Sigmoid colon (tissue), 4 donors: ENCODE results near the gene ZNF595.
"Not testable (repeated sequence)": the region's sequence is repeated elsewhere in the genome, so short reads cannot be mapped to it uniquely, and the experiment has no call there.

Experiments used
- CTCF ChIP-seq, 4 experiments: fragments of 450-650 bp in 3 of 4; fragments of 200-600 bp in 1 of 4; IDR thresholded peaks; one replicate each; pipeline ENCODE4 v1.5.1; 2016 to 2019; ENCODE audit warnings: antibody characterized with exemption in 4 of 4, mild to moderate bottlenecking in 3 of 4, moderate library complexity in 2 of 4
- EP300 ChIP-seq, 4 donors: sonication (generic); formaldehyde crosslinking; IDR thresholded peaks; one replicate each; pipeline ENCODE4 v1.6.1; 2017; ENCODE audit warnings: antibody characterized with exemption in 4 of 4
- POLR2A ChIP-seq, 2 donors: fragments of 450-650 bp; IDR thresholded peaks; one replicate each; pipeline ENCODE4 v1.6.1; 2016; ENCODE audit warnings: antibody characterized with exemption in 2 of 2, mild to moderate bottlenecking in 2 of 2, moderate library complexity in 2 of 2
- POLR2AphosphoS5 ChIP-seq, 4 donors: sonication (generic); formaldehyde crosslinking; IDR thresholded peaks; one replicate each; pipeline ENCODE4 v1.6.1; 2017; ENCODE audit warnings: antibody characterized with exemption in 4 of 4

GRCh38 chr4:24359-24758 lies 28.8 kb upstream of the ZNF595 start:
- TF ChIP-seq CTCF, POLR2A, EP300, POLR2AphosphoS5 (IDR thresholded peaks at IDR 0.05): not testable (repeated sequence)
